ENCODE data around the gene CDKN3. TPM values are rescaled to one million over a fixed set of nuclear protein-coding genes. Genes with fewer than 3 reads are reported as not detected.
"Not testable (repeated sequence)": the region's sequence is repeated elsewhere in the genome, so short reads cannot be mapped to it uniquely, and the experiment has no call there.

CDKN3 gene
- total RNA-seq, 1 donor from 2014 or later = 3.7 TPM

DNA sequence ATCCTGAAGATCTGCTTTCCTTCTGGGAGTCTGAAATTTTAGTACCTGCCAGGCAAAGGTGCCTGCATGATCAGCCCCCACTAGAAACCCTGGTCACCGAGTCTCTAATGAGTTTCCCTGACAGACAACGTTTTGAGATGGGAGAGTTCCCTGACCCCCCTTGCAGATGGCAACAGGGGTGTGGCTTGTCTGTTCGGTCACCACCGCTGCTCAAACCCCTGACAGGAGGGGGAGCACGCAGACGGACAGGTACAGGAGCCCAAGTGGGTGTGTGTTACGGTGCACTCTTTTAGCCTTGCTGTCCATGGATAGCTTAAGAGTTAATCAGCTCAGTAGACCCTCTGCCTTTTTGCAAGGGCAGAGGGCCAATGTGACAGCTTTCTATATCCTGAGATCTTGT is 19.3 kb upstream of the CDKN3 start:
- Histone ChIP-seq H3K27me3 (ENCODE audit: control insufficient read depth, insufficient read depth, low read length) (peaks cover 1% of the 10 kb centered on the region), H3K4me3 (ENCODE audit: low read depth, low read length) (no peak overlapping the region), H3K36me3 (ENCODE audit: control insufficient read depth, insufficient read depth, low read length) (no peaks in the 10 kb centered on the region)
- TF ChIP-seq, protein P1, sequence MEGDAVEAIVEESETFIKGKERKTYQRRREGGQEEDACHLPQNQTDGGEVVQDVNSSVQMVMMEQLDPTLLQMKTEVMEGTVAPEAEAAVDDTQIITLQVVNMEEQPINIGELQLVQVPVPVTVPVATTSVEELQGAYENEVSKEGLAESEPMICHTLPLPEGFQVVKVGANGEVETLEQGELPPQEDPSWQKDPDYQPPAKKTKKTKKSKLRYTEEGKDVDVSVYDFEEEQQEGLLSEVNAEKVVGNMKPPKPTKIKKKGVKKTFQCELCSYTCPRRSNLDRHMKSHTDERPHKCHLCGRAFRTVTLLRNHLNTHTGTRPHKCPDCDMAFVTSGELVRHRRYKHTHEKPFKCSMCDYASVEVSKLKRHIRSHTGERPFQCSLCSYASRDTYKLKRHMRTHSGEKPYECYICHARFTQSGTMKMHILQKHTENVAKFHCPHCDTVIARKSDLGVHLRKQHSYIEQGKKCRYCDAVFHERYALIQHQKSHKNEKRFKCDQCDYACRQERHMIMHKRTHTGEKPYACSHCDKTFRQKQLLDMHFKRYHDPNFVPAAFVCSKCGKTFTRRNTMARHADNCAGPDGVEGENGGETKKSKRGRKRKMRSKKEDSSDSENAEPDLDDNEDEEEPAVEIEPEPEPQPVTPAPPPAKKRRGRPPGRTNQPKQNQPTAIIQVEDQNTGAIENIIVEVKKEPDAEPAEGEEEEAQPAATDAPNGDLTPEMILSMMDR (IDR thresholded peaks at IDR 0.05; ENCODE audit: insufficient read depth, low read length, severe bottlenecking) = no peak
- no peak for FAIRE-seq
- no peak for DNase-seq (ENCODE audit: low read depth)

DNA sequence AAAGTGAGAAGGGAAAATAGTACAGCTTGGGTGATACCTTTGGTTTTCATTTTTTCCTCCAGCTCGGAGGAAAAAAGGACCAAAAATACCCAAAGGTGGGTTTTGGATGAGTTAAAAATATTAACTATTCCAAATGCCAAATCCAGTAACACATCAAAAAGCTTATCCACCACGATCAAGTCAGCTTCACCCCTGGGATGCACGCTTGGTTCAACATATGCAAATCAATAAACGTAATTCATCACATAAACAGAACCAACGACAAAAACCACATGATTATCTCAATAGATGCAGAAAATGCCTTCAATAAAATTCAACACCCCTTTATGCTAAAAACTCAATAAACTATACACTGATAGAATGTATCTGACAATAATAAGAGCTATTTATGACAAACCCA is 17.9 kb upstream of the CDKN3 start:
- FAIRE-seq; H3K36me3 ChIP-seq (ENCODE audit: control insufficient read depth, insufficient read depth, low read length); H3K4me3 ChIP-seq (ENCODE audit: low read depth, low read length); DNase-seq (ENCODE audit: low read depth); H3K27me3 ChIP-seq (ENCODE audit: control insufficient read depth, insufficient read depth, low read length): not testable (repeated sequence)

GRCh38 chr14:54380558-54380957 is 16.2 kb upstream of the CDKN3 start:
- FAIRE-seq; H3K4me3 ChIP-seq (ENCODE audit: low read depth, low read length); H3K36me3 ChIP-seq (ENCODE audit: control insufficient read depth, insufficient read depth, low read length); H3K27me3 ChIP-seq (ENCODE audit: control insufficient read depth, insufficient read depth, low read length); DNase-seq (ENCODE audit: low read depth): not testable (repeated sequence)

GRCh38 chr14:54381821-54382220 is 15.0 kb upstream of the CDKN3 start:
- Histone ChIP-seq H3K4me3 (ENCODE audit: low read depth, low read length) (no peak overlapping the region), H3K27me3 (ENCODE audit: control insufficient read depth, insufficient read depth, low read length) (peaks cover 4% of the 10 kb centered on the region), H3K36me3 (ENCODE audit: control insufficient read depth, insufficient read depth, low read length) (no peaks in the 10 kb centered on the region)
- TF ChIP-seq, protein P1 (IDR thresholded peaks at IDR 0.05; ENCODE audit: insufficient read depth, low read length, severe bottlenecking) = no peak
- DNase-seq (ENCODE audit: low read depth) (no peak), FAIRE-seq (no peak)

- FAIRE-seq = no peak
- TF ChIP-seq, protein P1 (IDR thresholded peaks at IDR 0.05; ENCODE audit: insufficient read depth, low read length, severe bottlenecking) = no peak
- no peak for DNase-seq (ENCODE audit: low read depth)
- no peaks in the 10 kb centered on the region for H3K36me3 ChIP-seq (ENCODE audit: control insufficient read depth, insufficient read depth, low read length)
- no peak overlapping the region for H3K4me3 ChIP-seq (ENCODE audit: low read depth, low read length)
- peaks cover 6% of the 10 kb centered on the region for H3K27me3 ChIP-seq (ENCODE audit: control insufficient read depth, insufficient read depth, low read length)
These were observed 13.0 kb upstream of the CDKN3 start for GRCh38 chr14:54383835-54384234.

DNA sequence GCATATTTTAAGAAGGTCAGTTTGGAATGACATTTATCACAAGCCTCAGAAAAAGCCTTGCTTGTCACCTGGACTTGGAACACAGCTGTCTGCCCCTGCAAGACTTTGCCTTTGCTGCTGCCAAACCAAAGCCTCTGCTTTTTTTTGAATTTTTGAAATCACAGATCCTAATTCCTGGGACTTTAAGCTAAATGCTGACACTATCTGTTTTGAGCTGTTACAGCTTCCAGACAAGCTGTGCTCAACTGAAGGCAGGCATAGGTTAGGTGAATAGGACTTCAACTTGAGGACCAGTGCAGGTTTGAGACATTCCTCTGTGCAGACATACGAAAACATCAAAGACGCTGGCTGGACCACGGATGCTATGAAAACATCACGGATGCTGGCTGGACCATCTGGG is 11.3 kb upstream of the CDKN3 start:
- DNase-seq (ENCODE audit: low read depth) (no peak), FAIRE-seq (no peak)
- H3K36me3 ChIP-seq (ENCODE audit: control insufficient read depth, insufficient read depth, low read length) = no peaks in the 10 kb centered on the region
- peaks cover 6% of the 10 kb centered on the region for H3K27me3 ChIP-seq (ENCODE audit: control insufficient read depth, insufficient read depth, low read length)
- no peak overlapping the region for H3K4me3 ChIP-seq (ENCODE audit: low read depth, low read length)
- TF ChIP-seq, protein P1 (IDR thresholded peaks at IDR 0.05; ENCODE audit: insufficient read depth, low read length, severe bottlenecking) = no peak

DNA sequence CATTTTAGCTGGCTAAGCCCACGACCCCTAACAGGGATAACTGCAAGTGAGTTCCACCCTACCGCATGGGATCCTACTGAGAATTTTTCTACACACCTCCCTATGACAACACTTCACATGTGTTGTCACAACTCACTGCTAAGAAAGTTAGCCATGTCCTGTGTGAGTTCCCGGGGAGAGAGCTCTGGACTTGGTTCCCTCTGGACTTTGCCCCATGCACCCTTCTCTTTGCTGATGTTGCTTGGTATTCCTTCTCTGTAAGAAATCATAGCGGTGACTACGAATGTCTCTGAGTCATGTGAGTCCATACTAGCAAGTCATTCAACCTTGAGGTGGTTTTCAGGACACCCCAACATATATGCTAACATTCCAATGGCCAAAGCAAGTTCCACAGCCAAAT is 9.5 kb upstream of the CDKN3 start:
- Histone ChIP-seq H3K4me3 (ENCODE audit: low read depth, low read length) (no peak overlapping the region), H3K36me3 (ENCODE audit: control insufficient read depth, insufficient read depth, low read length) (no peaks in the 10 kb centered on the region), H3K27me3 (ENCODE audit: control insufficient read depth, insufficient read depth, low read length) (peaks cover 6% of the 10 kb centered on the region)
- TF ChIP-seq, protein P1 (IDR thresholded peaks at IDR 0.05; ENCODE audit: insufficient read depth, low read length, severe bottlenecking) = no peak
- FAIRE-seq = no peak
- no peak for DNase-seq (ENCODE audit: low read depth)

Data from bronchial epithelial cell (primary cell).